Muscle of arm (tissue), 14 donors: ENCODE results near the gene SBF1. TPM values are rescaled to one million over a fixed set of nuclear protein-coding genes. Genes with fewer than 3 reads are reported as not detected.
"Not testable (repeated sequence)": the region's sequence is repeated elsewhere in the genome, so short reads cannot be mapped to it uniquely, and the experiment has no call there.

Source experiments
- DNase-seq: peaks from one replicate; pipeline ENCODE4 v3.0.0-alpha.2; 2013
- long read RNA-seq, 11 donors: transcript quantifications; one replicate each; lab custom pipeline, GENCODE V29; 2026
- polyA plus RNA-seq, 12 donors: library from polyadenylated mRNA; unstranded; fragments of 120-200 nt; gene quantifications; one replicate each; pipeline ENCODE4 v1.2.1, GENCODE V29; 2013; ENCODE audit not compliant: insufficient read length in 12 of 12

Gene SBF1
- polyA plus RNA-seq, result 10 to 100 TPM in 11 of 12 donors, not detected in 1; 28.1 to 48.3 (median 35.0) TPM
- long read RNA-seq, donor 1, partial matches to known transcripts, result 0 of 3 reads
- long read RNA-seq, donor 1, other reads (novel, unspliced or antisense), result 0 of 3 reads
- long read RNA-seq, donor 2, partial matches to known transcripts, result 0 of 3 reads
- long read RNA-seq, donor 2, other reads (novel, unspliced or antisense), result 0 of 3 reads
- long read RNA-seq, donor 3, full-length matches to known transcripts, result 1 of 1 reads
- long read RNA-seq, donor 3, partial matches to known transcripts, result 0 of 1 reads
- long read RNA-seq, donor 3, other reads (novel, unspliced or antisense), result 0 of 1 reads
- long read RNA-seq, donor 4, result 0 reads
- long read RNA-seq, donor 5, partial matches to known transcripts, result 0 of 2 reads
- long read RNA-seq, donor 5, other reads (novel, unspliced or antisense), result 0 of 2 reads
- long read RNA-seq, donor 6, result 0 reads
- long read RNA-seq, donor 7, full-length matches to known transcripts, result 2 of 2 reads
- long read RNA-seq, donor 7, partial matches to known transcripts, result 0 of 2 reads
- long read RNA-seq, donor 7, other reads (novel, unspliced or antisense), result 0 of 2 reads
- long read RNA-seq, donor 8, full-length matches to known transcripts, result 1 of 8 reads
- long read RNA-seq, donor 8, partial matches to known transcripts, result 7 of 8 reads
- long read RNA-seq, donor 8, other reads (novel, unspliced or antisense), result 0 of 8 reads
- long read RNA-seq, donor 9, partial matches to known transcripts, result 0 of 2 reads
- long read RNA-seq, donor 9, other reads (novel, unspliced or antisense), result 0 of 2 reads
- long read RNA-seq, donor 10, full-length matches to known transcripts, result 2 of 7 reads
- long read RNA-seq, donor 10, partial matches to known transcripts, result 5 of 7 reads
- long read RNA-seq, donor 10, other reads (novel, unspliced or antisense), result 0 of 7 reads
- long read RNA-seq, donor 11, partial matches to known transcripts, result 0 of 1 reads
- long read RNA-seq, donor 11, other reads (novel, unspliced or antisense), result 0 of 1 reads

GRCh38 chr22:50474710-50475651 is at the start of gene SBF1:
SBF1 (minus strand) TSS chr22:50475035; CDS start chr22:50474840, 195 bp downstream.
- DNase-seq, result peak; percentile 93

- no peak for DNase-seq
These were observed 49.2 kb upstream of the SBF1 start for GRCh38 chr22:50523806-50524675.

GRCh38 chr22:50523458-50523805 is 48.6 kb upstream of the SBF1 start:
- no peak for DNase-seq

- DNase-seq, result no peak
These were observed 48.1 kb upstream of the SBF1 start for GRCh38 chr22:50522806-50523438.

- DNase-seq, result no peak
These were observed 47.5 kb upstream of the SBF1 start for GRCh38 chr22:50522208-50522805.

- DNase-seq, result no peak
These were observed 46.9 kb upstream of the SBF1 start for GRCh38 chr22:50521710-50522109.

GRCh38 chr22:50520826-50521453 is 46.1 kb upstream of the SBF1 start:
- no peak for DNase-seq

- not testable (repeated sequence) for DNase-seq
These were observed 45.3 kb upstream of the SBF1 start for GRCh38 chr22:50520184-50520583.

- no peak for DNase-seq
These were observed 44.3 kb upstream of the SBF1 start for GRCh38 chr22:50519151-50519550.

- no peak for DNase-seq
These were observed 43.8 kb upstream of the SBF1 start for GRCh38 chr22:50518606-50519005.

GRCh38 chr22:50517495-50518260 is 42.8 kb upstream of the SBF1 start:
- no peak for DNase-seq

- no peak for DNase-seq
These were observed 42.1 kb upstream of the SBF1 start for GRCh38 chr22:50516891-50517290.

GRCh38 chr22:50516068-50516467 is 41.2 kb upstream of the SBF1 start:
- DNase-seq, result no peak

GRCh38 chr22:50513175-50513574 is 38.3 kb upstream of the SBF1 start:
- no peak for DNase-seq

GRCh38 chr22:50508897-50509296 is 34.1 kb upstream of the SBF1 start:
- no peak for DNase-seq

- peak; percentile 99 for DNase-seq
These were observed 33.4 kb upstream of the SBF1 start, which contains the start of gene NCAPH2 for GRCh38 chr22:50507991-50508884. NCAPH2 (plus strand) TSS chr22:50508224; CDS start chr22:50508338, 114 bp downstream.
